ENCODE measurements around the gene QSOX2. TPM values are rescaled to one million over a fixed set of nuclear protein-coding genes. Genes with fewer than 3 reads are reported as not detected.

The QSOX2 gene
- total RNA-seq, 1 donor from 2014 or later = 24.1 TPM

GRCh38 chr9:136261686-136262430, 16.2 kb upstream of the QSOX2 start:
- Mint-ChIP-seq H3K4me1 (ENCODE audit: low read depth) (no peaks in the 10 kb centered on the region), H3K9me3 (ENCODE audit: low read depth) (no peaks in the 10 kb centered on the region)
- DNase-seq (ENCODE audit: low spot score, unreplicated experiment) = no peak

GRCh38 chr9:136260936-136261472, 15.4 kb upstream of the QSOX2 start:
- no peak overlapping the region for H3K27ac Mint-ChIP-seq
- no peak for DNase-seq (ENCODE audit: low spot score, unreplicated experiment)
- no peak overlapping the region for H3K4me3 Mint-ChIP-seq (ENCODE audit: low read depth)
- no peaks in the 10 kb centered on the region for H3K4me1 Mint-ChIP-seq (ENCODE audit: low read depth)
- peaks cover 4% of the 10 kb centered on the region for H3K27me3 Mint-ChIP-seq
- no peak for TF ChIP-seq CTCF (IDR thresholded peaks at IDR 0.05; ENCODE audit: unreplicated experiment)
- no peaks in the 10 kb centered on the region for H3K36me3 Mint-ChIP-seq (ENCODE audit: insufficient read depth)
- H3K9me3 Mint-ChIP-seq (ENCODE audit: low read depth) = no peaks in the 10 kb centered on the region

More at GRCh38 chr9:136261686-136262430, 16.2 kb upstream of the QSOX2 start:
- no peak for TF ChIP-seq CTCF (IDR thresholded peaks at IDR 0.05; ENCODE audit: unreplicated experiment)
- Mint-ChIP-seq H3K27ac (no peak overlapping the region), H3K36me3 (ENCODE audit: insufficient read depth) (no peaks in the 10 kb centered on the region), H3K4me3 (ENCODE audit: low read depth) (no peak overlapping the region), H3K27me3 (peaks cover 4% of the 10 kb centered on the region)

GRCh38 chr9:136260521-136260920, 14.9 kb upstream of the QSOX2 start:
- Mint-ChIP-seq H3K27me3 (peaks cover 4% of the 10 kb centered on the region), H3K4me3 (ENCODE audit: low read depth) (no peak overlapping the region), H3K9me3 (ENCODE audit: low read depth) (no peaks in the 10 kb centered on the region), H3K36me3 (ENCODE audit: insufficient read depth) (no peaks in the 10 kb centered on the region), H3K4me1 (ENCODE audit: low read depth) (no peaks in the 10 kb centered on the region), H3K27ac (no peak overlapping the region)
- no peak for TF ChIP-seq CTCF (IDR thresholded peaks at IDR 0.05; ENCODE audit: unreplicated experiment)
- no peak for DNase-seq (ENCODE audit: low spot score, unreplicated experiment)

- Mint-ChIP-seq H3K36me3 (ENCODE audit: insufficient read depth) (no peaks in the 10 kb centered on the region), H3K27ac (no peak overlapping the region), H3K27me3 (peaks cover 4% of the 10 kb centered on the region), H3K4me1 (ENCODE audit: low read depth) (no peaks in the 10 kb centered on the region), H3K9me3 (ENCODE audit: low read depth) (no peaks in the 10 kb centered on the region), H3K4me3 (ENCODE audit: low read depth) (no peak overlapping the region)
- DNase-seq (ENCODE audit: low spot score, unreplicated experiment) = no peak
- TF ChIP-seq CTCF (IDR thresholded peaks at IDR 0.05; ENCODE audit: unreplicated experiment) = no peak
Measured at GRCh38 chr9:136259836-136260235, 14.2 kb upstream of the QSOX2 start.

- Mint-ChIP-seq H3K4me1 (ENCODE audit: low read depth) (no peaks in the 10 kb centered on the region), H3K27me3 (peaks cover 4% of the 10 kb centered on the region), H3K36me3 (ENCODE audit: insufficient read depth) (no peaks in the 10 kb centered on the region), H3K9me3 (ENCODE audit: low read depth) (no peaks in the 10 kb centered on the region), H3K27ac (no peak overlapping the region), H3K4me3 (ENCODE audit: low read depth) (no peak overlapping the region)
- DNase-seq (ENCODE audit: low spot score, unreplicated experiment) = no peak
- TF ChIP-seq CTCF (IDR thresholded peaks at IDR 0.05; ENCODE audit: unreplicated experiment) = no peak
Measured at GRCh38 chr9:136259517-136259813, 13.9 kb upstream of the QSOX2 start.

Data from progenitor cell of endocrine pancreas (in vitro differentiated cells).